IMR-90 (cell line): Measurements from ENCODE around the gene A4GALT. TPM values are rescaled to one million over a fixed set of nuclear protein-coding genes. Genes with fewer than 3 reads are reported as not detected.

Experiments used
- ATAC-seq: fragments of 200-7000 bp; cut with Tn5 transposase; 2 replicates; pipeline ENCODE4 v1.9.1; 2020; ENCODE audit warnings: low read depth, mild to moderate bottlenecking, moderate library complexity
- BruUV-seq: library from RNA; stranded (reverse); fragments of 400-500 nt; replicated peaks from 2 replicates; lab custom pipeline; 2021; lab: Mats Ljungman, UMichigan
- CTCF ChIA-PET: fragments of 300-600 bp; formaldehyde crosslinking; extraction: SDS; loops from one replicate; lab custom pipeline; 2021; ENCODE audit warnings: antibody characterized with exemption; lab: Yijun Ruan, JAX
- POLR2A ChIA-PET: fragments of 300-600 bp; sonication (Branson Sonifier 250); formaldehyde crosslinking; loops from one replicate; lab custom pipeline; 2022; ENCODE audit warnings: antibody characterized with exemption; ENCODE audit not compliant: unreplicated experiment; lab: Charles Lee
- DNase-seq: peaks from one replicate; pipeline ENCODE4 v3.0.0; 2013
- H2AFZ ChIP-seq: replicated peaks from 2 replicates; pipeline ENCODE3; 2013; ENCODE audit warnings: low read length, mild to moderate bottlenecking; ENCODE audit not compliant: poor library complexity
- H2AK5ac ChIP-seq: 2 replicates; pipeline ENCODE4 v1.6.1; 2013; ENCODE audit warnings: low read depth, low read length, inconsistent platforms
- H2AK9ac ChIP-seq: replicated peaks from 2 replicates; pipeline ENCODE3; 2013; ENCODE audit warnings: mild to moderate bottlenecking, low read depth, low read length, moderate library complexity; ENCODE audit not compliant: poor library complexity
- H2BK120ac ChIP-seq: 2 replicates; pipeline ENCODE4 v1.6.1; 2013; ENCODE audit warnings: low read depth, low read length, inconsistent platforms
- H2BK15ac ChIP-seq: 3 replicates; pipeline ENCODE4 v1.6.1; 2013; ENCODE audit warnings: low read depth, low read length, inconsistent platforms
- H2BK20ac ChIP-seq: 2 replicates; pipeline ENCODE4 v1.6.1; 2013; ENCODE audit warnings: low read depth, mild to moderate bottlenecking, inconsistent platforms, low read length, moderate library complexity
- H2BK5ac ChIP-seq: 2 replicates; pipeline ENCODE4 v1.6.1; 2013; ENCODE audit warnings: mild to moderate bottlenecking, low read depth, low read length, inconsistent platforms; ENCODE audit not compliant: poor library complexity, severe bottlenecking
- H3K14ac ChIP-seq: replicated peaks from 2 replicates; pipeline ENCODE4 v1.6.1; 2013; ENCODE audit warnings: low read depth, low read length, inconsistent platforms
- H3K18ac ChIP-seq: 2 replicates; pipeline ENCODE4 v1.6.1; 2013; ENCODE audit warnings: low read depth, low read length, control low read depth
- H3K23ac ChIP-seq: 2 replicates; pipeline ENCODE4 v1.6.1; 2013; ENCODE audit warnings: low read depth, low read length, inconsistent platforms
- H3K27ac ChIP-seq: 2 replicates; pipeline ENCODE4 v1.5.1; 2013; ENCODE audit warnings: mild to moderate bottlenecking, control low read depth, low read length; ENCODE audit not compliant: insufficient read depth
- H3K27me3 ChIP-seq: 2 replicates; pipeline ENCODE4 v1.6.1; 2013; ENCODE audit warnings: low read length; ENCODE audit not compliant: control insufficient read depth, insufficient read depth
- H3K36me3 ChIP-seq: 2 replicates; pipeline ENCODE4 v1.6.1; 2013; ENCODE audit warnings: low read length, mixed read lengths; ENCODE audit not compliant: control insufficient read depth, insufficient read depth
- H3K4ac ChIP-seq: 2 replicates; pipeline ENCODE4 v1.6.1; 2013; ENCODE audit warnings: low read depth, low read length, inconsistent platforms
- H3K4me1 ChIP-seq: 2 replicates; pipeline ENCODE4 v1.6.1; 2013; ENCODE audit warnings: low read length, mixed read lengths; ENCODE audit not compliant: control insufficient read depth, insufficient read depth
- H3K4me2 ChIP-seq: 2 replicates; pipeline ENCODE4 v1.6.1; 2013; ENCODE audit warnings: low read depth, mild to moderate bottlenecking, control low read depth, low read length, moderate library complexity
- H3K4me3 ChIP-seq: 2 replicates; pipeline ENCODE4 v1.5.1; 2013; ENCODE audit warnings: low read depth, mild to moderate bottlenecking, control low read depth, low read length, moderate library complexity; ENCODE audit not compliant: insufficient read depth
- H3K56ac ChIP-seq: 2 replicates; pipeline ENCODE4 v1.6.1; 2013; ENCODE audit warnings: low read length, inconsistent platforms; ENCODE audit not compliant: insufficient read depth; ENCODE audit errors: extremely low read depth
- H3K79me1 ChIP-seq, 2 experiments: 2 replicates each; pipeline ENCODE4 v1.6.1; 2013; ENCODE audit warnings: low read length in 2 of 2, inconsistent platforms in 1 of 2, low read depth in 1 of 2
- H3K9ac ChIP-seq: 2 replicates; pipeline ENCODE4 v1.6.1; 2013; ENCODE audit warnings: low read depth, low read length, control low read depth
- H3K9me1 ChIP-seq: 2 replicates; pipeline ENCODE4 v1.6.1; 2013; ENCODE audit warnings: low read length, inconsistent platforms; ENCODE audit not compliant: insufficient read depth
- H3K9me3 ChIP-seq: 2 replicates; pipeline ENCODE4 v1.6.1; 2013; ENCODE audit warnings: low read length; ENCODE audit not compliant: control insufficient read depth, insufficient read depth
- H4K20me1 ChIP-seq: 2 replicates; pipeline ENCODE4 v1.6.1; 2013; ENCODE audit warnings: low read length, inconsistent platforms; ENCODE audit not compliant: insufficient read depth
- H4K5ac ChIP-seq: 2 replicates; pipeline ENCODE4 v1.6.1; 2013; ENCODE audit warnings: mild to moderate bottlenecking, low read depth, low read length, control low read depth
- H4K8ac ChIP-seq, 2 experiments: 2 replicates each; pipeline ENCODE4 v1.6.1; 2013; ENCODE audit warnings: low read depth in 2 of 2, low read length in 2 of 2, control low read depth in 1 of 2, inconsistent platforms in 1 of 2
- H4K91ac ChIP-seq: 2 replicates; pipeline ENCODE4 v1.6.1; 2013; ENCODE audit warnings: low read depth, low read length, inconsistent platforms; ENCODE audit not compliant: insufficient read depth
- BHLHE40 ChIP-seq: fragments of 150-350 bp; IDR thresholded peaks from 2 replicates; pipeline ENCODE4 v1.6.1; 2016; ENCODE audit warnings: mild to moderate bottlenecking, low read depth, low read length
- CHD1 ChIP-seq: IDR thresholded peaks from 2 replicates; pipeline ENCODE4 v1.6.1; 2012; ENCODE audit warnings: low read depth, low read length, improper control_type of control experiment
- FOS ChIP-seq: fragments of 150-350 bp; IDR thresholded peaks from 2 replicates; pipeline ENCODE4 v1.6.1; 2016; ENCODE audit warnings: low read depth, low read length
- MAFK ChIP-seq: IDR thresholded peaks from 2 replicates; pipeline ENCODE4 v1.6.1; 2012; ENCODE audit warnings: low read depth, low read length, improper control_type of control experiment
- NFE2L2 ChIP-seq: fragments of 150-350 bp; IDR thresholded peaks from 2 replicates; pipeline ENCODE4 v1.6.1; 2016; ENCODE audit warnings: low read depth, mild to moderate bottlenecking, low read length
- POLR2A ChIP-seq: IDR thresholded peaks from 2 replicates; pipeline ENCODE4 v1.6.1; 2012; ENCODE audit warnings: mild to moderate bottlenecking, low read depth, low read length
- RAD21 ChIP-seq: IDR thresholded peaks from 2 replicates; pipeline ENCODE4 v1.6.1; 2012; ENCODE audit warnings: low read length, improper control_type of control experiment
- SMC3 ChIP-seq: fragments of 150-350 bp; IDR thresholded peaks from 2 replicates; pipeline ENCODE4 v1.6.1; 2016; ENCODE audit warnings: low read depth, mild to moderate bottlenecking, antibody characterized with exemption, low read length, moderate library complexity
- WGBS, 2 experiments: methylation state at CpG; one replicate each; pipeline versions ENCODE4 v1.1.5 to v1.1.7; 2013; ENCODE audit warnings: missing lambda C conversion rate in 2 of 2; ENCODE audit not compliant: insufficient read length in 1 of 2; ENCODE audit errors: extremely low coverage in 2 of 2; 5-methylcytosine and 5-hydroxymethylcytosine counted together
- dilution Hi-C: fragments of 300-500 bp; cut with HindIII; formaldehyde crosslinking; loops from one replicate; pipeline ENCODE4 v1.14.3; 2018; ENCODE audit warnings: low sequenced_read_pairs; ENCODE audit not compliant: unreplicated experiment
- in situ Hi-C: fragments of 300-500 bp; cut with MboI; formaldehyde crosslinking; loops from 3 replicates; pipeline ENCODE4 v1.14.3; 2019; ENCODE audit warnings: low sequenced_read_pairs, inconsistent platforms, mixed read lengths
- intact Hi-C: fragments of 100-400 bp; cut with micrococcal nuclease; formaldehyde crosslinking; loops from 2 replicates; pipeline ENCODE4 v1.10.0; 2022
- polyA plus RNA-seq, 3 experiments: library from polyadenylated mRNA; depleted of rRNA; stranded (reverse); fragments of >200 nt; gene quantifications; 2 replicates each; pipeline ENCODE4 v1.2.3, GENCODE V29; 2012; ENCODE audit warnings: low replicate concordance in 1 of 3
- total RNA-seq: library from RNA; depleted of rRNA; stranded (reverse); fragments of >200 nt; gene quantifications from 2 replicates; pipeline ENCODE4 v1.2.3, GENCODE V29; 2012

Gene A4GALT
- total and polyA plus RNA-seq, 2 of the 4 experiments (the other 2 are of a cell fraction): 1.6 to 6.1 TPM

GRCh38 chr22:42754658-42755057 lies 34.0 kb upstream of the A4GALT start:
- H3K4ac ChIP-seq: peak overlapping the region; percentile 34
- intact Hi-C loops: no loop called here
- H3K4me3 ChIP-seq: no peak overlapping the region
- in situ Hi-C loops: no loop called here
- H3K23ac ChIP-seq: no peak overlapping the region
- ATAC-seq (peak; percentile 57), DNase-seq (peak; percentile 92)
- 20% methylated on average over 1 of the region's 6 CpGs; no CpG with 5 or more reads in 1 of the 2 experiments for WGBS, 2 experiments
- H2AK5ac ChIP-seq: peak overlapping the region; percentile 37
- peak overlapping the region; percentile 72 for H2AK9ac ChIP-seq
- H3K18ac ChIP-seq: no peak overlapping the region
- peak overlapping the region; percentile 84 for H2AFZ ChIP-seq
- no TSS peak for BruUV-seq
- H3K9ac ChIP-seq: no peak overlapping the region
- H3K56ac ChIP-seq: 0 out of 2 replicates have a peak overlapping the region, but pooled peaks have one; percentile 18
- H2BK120ac ChIP-seq: peak overlapping the region; percentile 33
- peaks cover 26% of the 10 kb centered on the region for H3K4me1 ChIP-seq
- H3K36me3 ChIP-seq: no peaks in the 10 kb centered on the region
- H2BK15ac ChIP-seq: peak overlapping the region; percentile 5; the same call in 1 of the 3 replicates
- CTCF ChIA-PET: interaction anchor here (0.6 kb wide), 1 partner anchor 24 kb away, joined by 3 read pairs; no protein-coding TSS in a partner anchor
- peak overlapping the region; percentile 32; the same call in 1 of the 2 replicates for H3K27ac ChIP-seq
- H4K8ac ChIP-seq: peak overlapping the region in 1 of 2 experiments; percentile 7; a peak in 2 of 4 replicates
- dilution Hi-C loops: no loop called here
- no peaks in the 10 kb centered on the region for H3K27me3 ChIP-seq
- H4K91ac ChIP-seq: peak overlapping the region; percentile 0
- peak overlapping the region; percentile 42 for H2BK5ac ChIP-seq
- H3K4me2 ChIP-seq: no peak overlapping the region
- POLR2A ChIA-PET: no interaction called here
- H3K9me3 ChIP-seq: no peaks in the 10 kb centered on the region
- TF ChIP-seq RAD21 (peak; percentile 11; the same call in 1 of the 2 replicates), POLR2A (no peak), SMC3 (no peak), CHD1 (no peak), MAFK (peak; percentile 41; the same call in 1 of the 2 replicates), FOS (peak; percentile 22; the same call in 1 of the 2 replicates), NFE2L2 (peak; percentile 92), BHLHE40 (peak; percentile 35; the same call in 1 of the 2 replicates)
- H3K14ac ChIP-seq: no peak overlapping the region
- peak overlapping the region; percentile 65 for H2BK20ac ChIP-seq
- no peaks in the 10 kb centered on the region for H3K79me1 ChIP-seq
- no peak overlapping the region for H4K5ac ChIP-seq
- no peaks in the 10 kb centered on the region for H4K20me1 ChIP-seq
- H3K9me1 ChIP-seq: peaks cover 17% of the 10 kb centered on the region
